NCI-H526 treated with DMSO at 0.1 percent for 48 hours (cell line): ENCODE measurements around the gene ZNF774.
"Not testable (repeated sequence)": the region's sequence is repeated elsewhere in the genome, so short reads cannot be mapped to it uniquely, and the experiment has no call there.

ENCODE experiments used
- DNase-seq: peaks from one replicate; lab custom pipeline; 2025; lab: John Stamatoyannopoulos, UW

ZNF774 gene

GRCh38 chr15:90347431-90348065, 4.5 kb upstream of the ZNF774 start:
- DNase-seq = not testable (repeated sequence)

GRCh38 chr15:90348456-90348855, 3.6 kb upstream of the ZNF774 start:
- no peak for DNase-seq

- DNase-seq = no peak
Measured at GRCh38 chr15:90349072-90349471, 3.0 kb upstream of the ZNF774 start.

- no peak for DNase-seq
Measured at GRCh38 chr15:90349821-90350220, 2.3 kb upstream of the ZNF774 start.

GRCh38 chr15:90351479-90352106, 491 bp upstream of the ZNF774 start:
- no peak for DNase-seq

- no peak for DNase-seq
Measured at GRCh38 chr15:90354986-90355385, 2.9 kb downstream of the ZNF774 start.

- DNase-seq = no peak
Measured at GRCh38 chr15:90358124-90359033, 6.3 kb downstream of the ZNF774 start.

- no peak for DNase-seq
Measured at GRCh38 chr15:90360746-90361145, 8.7 kb downstream of the ZNF774 start.

- DNase-seq = no peak
Measured at GRCh38 chr15:90362936-90363212, 10.8 kb downstream of the ZNF774 start.

GRCh38 chr15:90364251-90364650, 12.2 kb downstream of the ZNF774 start:
- DNase-seq = no peak

- DNase-seq = no peak
Measured at GRCh38 chr15:90365414-90366055, 13.5 kb downstream of the ZNF774 start.

- no peak for DNase-seq
Measured at GRCh38 chr15:90367576-90367975, 15.5 kb downstream of the ZNF774 start.

GRCh38 chr15:90375071-90375470, 23.0 kb downstream of the ZNF774 start:
- no peak for DNase-seq

- DNase-seq = no peak
Measured at GRCh38 chr15:90376789-90377188, 24.7 kb downstream of the ZNF774 start.

GRCh38 chr15:90379263-90379662, 27.2 kb downstream of the ZNF774 start:
- DNase-seq = no peak

- no peak for DNase-seq
Measured at GRCh38 chr15:90381515-90381914, 29.4 kb downstream of the ZNF774 start.

GRCh38 chr15:90382320-90382719, 30.2 kb downstream of the ZNF774 start:
- no peak for DNase-seq

- DNase-seq = no peak
Measured at GRCh38 chr15:90386221-90386620, 34.1 kb downstream of the ZNF774 start.

GRCh38 chr15:90387534-90388461, 35.7 kb downstream of the ZNF774 start, which contains the start of gene IQGAP1:
Gene IQGAP1 (plus strand): TSS chr15:90388242. CDS start chr15:90388342, 100 bp downstream.
- DNase-seq = peak; percentile 91

- DNase-seq = no peak
Measured at GRCh38 chr15:90388462-90389380, 36.6 kb downstream of the ZNF774 start.
